ENCODE measurements around the gene OR2H2. TPM values are rescaled to one million over a fixed set of nuclear protein-coding genes. Genes with fewer than 3 reads are reported as not detected.

OR2H2 gene
- polyA plus RNA-seq, 1 experiment = not detected

DNA sequence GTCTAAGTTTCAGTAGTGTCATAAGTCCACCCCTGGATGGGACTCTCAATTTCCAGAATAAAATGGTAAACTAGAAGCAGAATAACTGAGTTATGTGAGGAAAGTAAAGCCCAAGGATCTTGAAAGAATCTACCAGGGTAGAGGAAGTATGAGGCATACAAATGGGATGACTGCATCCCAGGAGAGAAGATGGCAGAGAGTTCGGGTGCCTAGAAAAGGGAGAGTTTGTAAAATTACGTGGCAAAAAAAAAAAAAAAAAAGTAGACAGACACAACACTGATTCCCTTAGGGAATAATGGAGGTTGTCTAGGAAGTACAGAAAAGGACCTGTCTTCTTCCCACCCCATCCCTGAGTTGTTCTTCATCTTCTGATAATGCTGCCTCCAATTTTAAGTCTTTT is 44.6 kb downstream of the OR2H2 start:
- no peak overlapping the region for H3K27ac ChIP-seq (ENCODE audit: low read depth, low read length)
- H3K9me3 ChIP-seq (ENCODE audit: control insufficient read depth, insufficient read depth, low read length) = no peaks in the 10 kb centered on the region; the same call in 1 of the 2 replicates
- no peak for DNase-seq (ENCODE audit: low read depth, low spot score)
- TF ChIP-seq, protein P1, sequence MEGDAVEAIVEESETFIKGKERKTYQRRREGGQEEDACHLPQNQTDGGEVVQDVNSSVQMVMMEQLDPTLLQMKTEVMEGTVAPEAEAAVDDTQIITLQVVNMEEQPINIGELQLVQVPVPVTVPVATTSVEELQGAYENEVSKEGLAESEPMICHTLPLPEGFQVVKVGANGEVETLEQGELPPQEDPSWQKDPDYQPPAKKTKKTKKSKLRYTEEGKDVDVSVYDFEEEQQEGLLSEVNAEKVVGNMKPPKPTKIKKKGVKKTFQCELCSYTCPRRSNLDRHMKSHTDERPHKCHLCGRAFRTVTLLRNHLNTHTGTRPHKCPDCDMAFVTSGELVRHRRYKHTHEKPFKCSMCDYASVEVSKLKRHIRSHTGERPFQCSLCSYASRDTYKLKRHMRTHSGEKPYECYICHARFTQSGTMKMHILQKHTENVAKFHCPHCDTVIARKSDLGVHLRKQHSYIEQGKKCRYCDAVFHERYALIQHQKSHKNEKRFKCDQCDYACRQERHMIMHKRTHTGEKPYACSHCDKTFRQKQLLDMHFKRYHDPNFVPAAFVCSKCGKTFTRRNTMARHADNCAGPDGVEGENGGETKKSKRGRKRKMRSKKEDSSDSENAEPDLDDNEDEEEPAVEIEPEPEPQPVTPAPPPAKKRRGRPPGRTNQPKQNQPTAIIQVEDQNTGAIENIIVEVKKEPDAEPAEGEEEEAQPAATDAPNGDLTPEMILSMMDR (IDR thresholded peaks at IDR 0.05; ENCODE audit: low read depth, low read length) = no peak
- POLR2A ChIA-PET = no interaction called here
- CTCF ChIA-PET = interaction anchor here (0.6 to 13.4 kb wide), 4 partner anchors 13 to 75 kb away, joined by 3 to 281 read pairs (median 5); no protein-coding TSS in a partner anchor
- no peaks in the 10 kb centered on the region for H3K27me3 ChIP-seq (ENCODE audit: control insufficient read depth, insufficient read depth, low read length)
- H3K4me3 ChIP-seq (ENCODE audit: low read depth, low read length) = no peak overlapping the region

DNA sequence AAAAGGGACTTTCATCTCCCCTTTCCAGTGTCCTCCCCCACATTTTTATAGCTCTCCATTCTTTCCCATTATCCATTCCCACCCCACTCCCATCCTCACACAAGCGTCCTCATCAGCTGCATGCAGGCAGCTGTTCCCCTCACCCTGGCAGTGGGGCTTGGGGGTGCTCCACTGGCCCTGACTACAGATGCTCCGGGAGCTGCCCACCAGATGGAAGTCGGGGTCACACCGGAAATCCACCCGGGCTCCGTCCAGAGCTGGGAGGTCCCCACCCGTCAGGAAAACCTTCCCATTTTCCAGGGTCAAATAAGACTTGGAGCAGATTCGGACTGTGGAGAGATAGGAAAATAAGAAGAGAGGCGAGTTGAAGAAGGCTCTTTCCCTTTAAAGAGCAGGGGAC is 45.4 kb downstream of the OR2H2 start:
- Histone ChIP-seq H3K27me3 (ENCODE audit: control insufficient read depth, insufficient read depth, low read length) (no peaks in the 10 kb centered on the region), H3K27ac (ENCODE audit: low read depth, low read length) (no peak overlapping the region), H3K4me3 (ENCODE audit: low read depth, low read length) (no peak overlapping the region), H3K9me3 (ENCODE audit: control insufficient read depth, insufficient read depth, low read length) (no peaks in the 10 kb centered on the region; the same call in 1 of the 2 replicates)
- ChIA-PET POLR2A (interaction anchor here (0.6 kb wide), 1 partner anchor 706 kb away, joined by 4 read pairs; no protein-coding TSS in a partner anchor), CTCF (interaction anchor here (1.0 to 13.4 kb wide), 2 partner anchors 21 to 204 kb away, joined by 3 to 281 read pairs; no protein-coding TSS in a partner anchor)
- TF ChIP-seq, protein P1 (IDR thresholded peaks at IDR 0.05; ENCODE audit: low read depth, low read length) = no peak
- no peak for DNase-seq (ENCODE audit: low read depth, low spot score)

DNA sequence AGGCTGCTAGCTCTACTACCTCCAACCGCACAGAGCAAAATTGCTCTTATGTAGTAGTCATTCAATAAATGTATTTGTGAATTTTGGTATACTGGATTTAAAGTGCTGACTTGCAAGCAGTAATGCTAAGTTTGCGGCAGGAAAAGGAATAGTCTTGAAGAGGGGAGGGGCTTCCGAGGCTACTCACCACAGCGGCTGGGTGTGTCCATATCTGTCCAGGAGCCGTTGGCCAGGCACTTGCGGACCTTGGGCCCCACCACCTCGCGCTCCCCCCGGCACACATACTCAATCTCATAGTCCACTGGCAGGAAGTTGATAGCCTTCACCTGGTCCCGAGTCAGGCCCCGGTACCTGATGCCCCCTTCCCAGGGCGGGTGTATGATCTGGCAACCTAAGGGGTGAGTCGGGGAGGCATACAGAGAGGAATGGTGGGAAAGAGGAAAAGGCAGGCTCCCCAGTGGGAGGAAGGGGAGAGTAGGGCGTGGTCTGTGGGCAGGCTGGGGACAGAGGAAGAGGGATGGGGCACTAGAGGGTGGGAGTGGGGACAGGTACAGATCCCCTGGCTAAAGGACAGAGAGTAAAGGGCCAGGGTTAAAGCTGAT is 46.4 kb downstream of the OR2H2 start:
- TF ChIP-seq, protein P1 (IDR thresholded peaks at IDR 0.05; ENCODE audit: low read depth, low read length) = no peak
- ChIA-PET POLR2A (no interaction called here), CTCF (interaction anchor here (1.0 to 13.4 kb wide), 2 partner anchors 20 to 203 kb away, joined by 3 to 281 read pairs; no protein-coding TSS in a partner anchor)
- H3K9me3 ChIP-seq (ENCODE audit: control insufficient read depth, insufficient read depth, low read length) = no peaks in the 10 kb centered on the region; the same call in 1 of the 2 replicates
- DNase-seq (ENCODE audit: low read depth, low spot score) = no peak
- H3K27me3 ChIP-seq (ENCODE audit: control insufficient read depth, insufficient read depth, low read length) = no peaks in the 10 kb centered on the region
- peak overlapping the region; percentile 79 for H3K4me3 ChIP-seq (ENCODE audit: low read depth, low read length)
- H3K27ac ChIP-seq (ENCODE audit: low read depth, low read length) = no peak overlapping the region

DNA sequence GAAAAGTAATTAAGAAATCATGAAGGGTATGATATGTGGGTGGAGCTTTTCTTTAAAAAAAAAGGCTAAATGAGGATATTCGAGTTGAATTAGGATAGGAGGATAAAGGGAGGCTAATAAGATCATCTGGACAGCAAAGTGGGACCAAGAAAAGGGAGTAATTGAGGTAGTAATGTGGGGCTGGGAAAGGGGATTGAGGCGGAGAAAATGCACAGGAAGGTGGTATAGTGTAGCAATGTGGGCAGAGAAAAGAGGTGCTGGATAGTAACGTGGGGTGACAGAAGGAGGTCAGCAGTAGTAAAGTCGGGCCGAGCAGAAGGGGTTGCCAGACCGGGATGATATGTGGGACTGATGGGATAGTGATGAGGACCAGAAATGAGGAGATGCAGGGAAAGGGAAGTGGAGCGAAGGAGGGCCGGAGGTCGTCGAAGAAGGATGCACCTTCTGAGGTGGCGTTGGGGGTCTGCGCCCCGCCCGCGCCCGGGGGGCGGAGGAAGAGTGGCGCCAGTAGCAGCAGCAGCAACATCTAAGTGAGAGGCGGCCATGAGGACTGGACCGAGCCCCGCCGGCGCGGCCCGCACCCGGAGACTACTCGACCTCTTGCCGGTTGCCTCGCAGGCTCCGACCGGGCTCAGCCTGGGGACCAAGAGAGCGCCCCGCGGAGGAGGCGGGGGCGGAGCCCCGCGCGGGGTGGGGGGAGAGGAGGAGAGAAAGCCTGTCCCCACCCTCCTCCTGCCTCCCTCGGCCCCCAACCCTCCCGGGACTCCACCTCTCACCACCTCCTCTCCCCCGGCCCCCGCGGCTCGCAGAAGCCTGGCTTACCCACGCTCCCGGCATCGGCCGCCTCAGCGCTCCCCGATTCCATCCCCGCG is 47.2 kb downstream of the OR2H2 start:
- CTCF ChIA-PET = interaction anchor here (0.7 to 13.4 kb wide), 2 partner anchors 19 to 485 kb away, joined by 3 to 281 read pairs; no protein-coding TSS in a partner anchor
- TF ChIP-seq, protein P1 (IDR thresholded peaks at IDR 0.05; ENCODE audit: low read depth, low read length) = no peak
- POLR2A ChIA-PET = interaction anchor here (0.6 to 1.7 kb wide), 6 partner anchors 16 to 1759 kb away, joined by 3 to 12 read pairs (median 3); a partner anchor contains a TSS
- H3K27me3 ChIP-seq (ENCODE audit: control insufficient read depth, insufficient read depth, low read length) = no peaks in the 10 kb centered on the region
- no peaks in the 10 kb centered on the region; the same call in 1 of the 2 replicates for H3K9me3 ChIP-seq (ENCODE audit: control insufficient read depth, insufficient read depth, low read length)
- no peak for DNase-seq (ENCODE audit: low read depth, low spot score)
- H3K4me3 ChIP-seq (ENCODE audit: low read depth, low read length) = peak overlapping the region; percentile 79
- H3K27ac ChIP-seq (ENCODE audit: low read depth, low read length) = peak overlapping the region; percentile 21

Data from AG04450 (cell line).